Measurements from ENCODE around the gene CORIN.

The CORIN gene

GRCh38 chr4:47837908-47838294 lies at the start of gene CORIN:
TSS of gene CORIN (minus strand) at chr4:47838067. CDS start at chr4:47837949, 118 bp downstream.
- DNase-seq (ENCODE audit: low spot score): no peak

GRCh38 chr4:47882228-47882627 lies 44.4 kb upstream of the CORIN start:
- DNase-seq (ENCODE audit: low spot score): no peak

GRCh38 chr4:47879458-47879857 lies 41.6 kb upstream of the CORIN start:
- DNase-seq (ENCODE audit: low spot score): no peak

GRCh38 chr4:47876784-47877546 lies 39.1 kb upstream of the CORIN start:
- no peak for DNase-seq (ENCODE audit: low spot score)

GRCh38 chr4:47876310-47876709 lies 38.4 kb upstream of the CORIN start:
- no peak for DNase-seq (ENCODE audit: low spot score)

GRCh38 chr4:47873877-47874541 lies 36.1 kb upstream of the CORIN start:
- no peak for DNase-seq (ENCODE audit: low spot score)

- DNase-seq (ENCODE audit: low spot score): no peak
These were observed 25.6 kb upstream of the CORIN start for GRCh38 chr4:47863486-47863885.

GRCh38 chr4:47862297-47862696 lies 24.4 kb upstream of the CORIN start:
- DNase-seq (ENCODE audit: low spot score): no peak

GRCh38 chr4:47860305-47860704 lies 22.4 kb upstream of the CORIN start:
- DNase-seq (ENCODE audit: low spot score): no peak

- DNase-seq (ENCODE audit: low spot score): no peak
These were observed 20.1 kb upstream of the CORIN start for GRCh38 chr4:47858006-47858405.

- no peak for DNase-seq (ENCODE audit: low spot score)
These were observed 18.8 kb upstream of the CORIN start for GRCh38 chr4:47856713-47857112.

- no peak for DNase-seq (ENCODE audit: low spot score)
These were observed 17.5 kb upstream of the CORIN start for GRCh38 chr4:47855350-47855749.

GRCh38 chr4:47852136-47852535 lies 14.3 kb upstream of the CORIN start:
- no peak for DNase-seq (ENCODE audit: low spot score)

GRCh38 chr4:47849466-47849865 lies 11.6 kb upstream of the CORIN start:
- DNase-seq (ENCODE audit: low spot score): no peak

- DNase-seq (ENCODE audit: low spot score): no peak
These were observed 10.2 kb upstream of the CORIN start for GRCh38 chr4:47848041-47848440.

- no peak for DNase-seq (ENCODE audit: low spot score)
These were observed 5.1 kb upstream of the CORIN start for GRCh38 chr4:47842985-47843384.

GRCh38 chr4:47840291-47840690 lies 2.4 kb upstream of the CORIN start:
- DNase-seq (ENCODE audit: low spot score): no peak

GRCh38 chr4:47839259-47839658 lies 1.4 kb upstream of the CORIN start:
- no peak for DNase-seq (ENCODE audit: low spot score)

- peak; percentile 21 for DNase-seq (ENCODE audit: low spot score)
These were observed 578 bp upstream of the CORIN start for GRCh38 chr4:47838445-47838844.

- DNase-seq (ENCODE audit: low spot score): peak; percentile 57
These were observed 566 bp downstream of the CORIN start for GRCh38 chr4:47837094-47837907.

GRCh38 chr4:47836641-47837093 lies 1.2 kb downstream of the CORIN start:
- peak; percentile 84 for DNase-seq (ENCODE audit: low spot score)

- no peak for DNase-seq (ENCODE audit: low spot score)
These were observed 2.4 kb downstream of the CORIN start for GRCh38 chr4:47835494-47835893.
